ENCODE results near the gene NSRP1.

DNA sequence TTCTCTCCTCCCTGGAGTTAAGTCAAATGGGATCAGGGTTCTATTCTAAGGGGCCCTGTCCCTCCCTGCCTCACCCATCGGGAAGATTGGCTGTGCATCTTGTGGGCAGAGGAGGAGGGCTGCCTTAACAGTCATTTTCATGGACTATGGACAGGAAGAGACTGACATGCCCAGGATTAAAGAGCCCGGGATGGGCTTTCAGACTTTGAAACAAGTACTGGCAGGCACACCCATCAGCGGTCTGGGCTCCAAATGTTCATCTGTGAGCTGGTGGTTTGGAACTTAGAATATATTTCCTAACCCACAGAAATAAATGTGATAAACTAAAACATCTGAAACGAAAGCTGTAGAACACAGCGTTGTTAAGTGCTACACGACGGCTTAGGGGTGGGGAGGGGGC, 112.4 kb downstream of the NSRP1 start:
- TF ChIP-seq FOXA1 (IDR thresholded peaks at IDR 0.05) = no peak
- TF ChIP-seq, protein P1, sequence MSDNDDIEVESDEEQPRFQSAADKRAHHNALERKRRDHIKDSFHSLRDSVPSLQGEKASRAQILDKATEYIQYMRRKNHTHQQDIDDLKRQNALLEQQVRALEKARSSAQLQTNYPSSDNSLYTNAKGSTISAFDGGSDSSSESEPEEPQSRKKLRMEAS (IDR thresholded peaks at IDR 0.05) = no peak
- TF ChIP-seq, protein P2, sequence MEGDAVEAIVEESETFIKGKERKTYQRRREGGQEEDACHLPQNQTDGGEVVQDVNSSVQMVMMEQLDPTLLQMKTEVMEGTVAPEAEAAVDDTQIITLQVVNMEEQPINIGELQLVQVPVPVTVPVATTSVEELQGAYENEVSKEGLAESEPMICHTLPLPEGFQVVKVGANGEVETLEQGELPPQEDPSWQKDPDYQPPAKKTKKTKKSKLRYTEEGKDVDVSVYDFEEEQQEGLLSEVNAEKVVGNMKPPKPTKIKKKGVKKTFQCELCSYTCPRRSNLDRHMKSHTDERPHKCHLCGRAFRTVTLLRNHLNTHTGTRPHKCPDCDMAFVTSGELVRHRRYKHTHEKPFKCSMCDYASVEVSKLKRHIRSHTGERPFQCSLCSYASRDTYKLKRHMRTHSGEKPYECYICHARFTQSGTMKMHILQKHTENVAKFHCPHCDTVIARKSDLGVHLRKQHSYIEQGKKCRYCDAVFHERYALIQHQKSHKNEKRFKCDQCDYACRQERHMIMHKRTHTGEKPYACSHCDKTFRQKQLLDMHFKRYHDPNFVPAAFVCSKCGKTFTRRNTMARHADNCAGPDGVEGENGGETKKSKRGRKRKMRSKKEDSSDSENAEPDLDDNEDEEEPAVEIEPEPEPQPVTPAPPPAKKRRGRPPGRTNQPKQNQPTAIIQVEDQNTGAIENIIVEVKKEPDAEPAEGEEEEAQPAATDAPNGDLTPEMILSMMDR (IDR thresholded peaks at IDR 0.05; ENCODE audit: low read depth, low read length, missing input control) = no peak
- TF ChIP-seq, protein P3, sequence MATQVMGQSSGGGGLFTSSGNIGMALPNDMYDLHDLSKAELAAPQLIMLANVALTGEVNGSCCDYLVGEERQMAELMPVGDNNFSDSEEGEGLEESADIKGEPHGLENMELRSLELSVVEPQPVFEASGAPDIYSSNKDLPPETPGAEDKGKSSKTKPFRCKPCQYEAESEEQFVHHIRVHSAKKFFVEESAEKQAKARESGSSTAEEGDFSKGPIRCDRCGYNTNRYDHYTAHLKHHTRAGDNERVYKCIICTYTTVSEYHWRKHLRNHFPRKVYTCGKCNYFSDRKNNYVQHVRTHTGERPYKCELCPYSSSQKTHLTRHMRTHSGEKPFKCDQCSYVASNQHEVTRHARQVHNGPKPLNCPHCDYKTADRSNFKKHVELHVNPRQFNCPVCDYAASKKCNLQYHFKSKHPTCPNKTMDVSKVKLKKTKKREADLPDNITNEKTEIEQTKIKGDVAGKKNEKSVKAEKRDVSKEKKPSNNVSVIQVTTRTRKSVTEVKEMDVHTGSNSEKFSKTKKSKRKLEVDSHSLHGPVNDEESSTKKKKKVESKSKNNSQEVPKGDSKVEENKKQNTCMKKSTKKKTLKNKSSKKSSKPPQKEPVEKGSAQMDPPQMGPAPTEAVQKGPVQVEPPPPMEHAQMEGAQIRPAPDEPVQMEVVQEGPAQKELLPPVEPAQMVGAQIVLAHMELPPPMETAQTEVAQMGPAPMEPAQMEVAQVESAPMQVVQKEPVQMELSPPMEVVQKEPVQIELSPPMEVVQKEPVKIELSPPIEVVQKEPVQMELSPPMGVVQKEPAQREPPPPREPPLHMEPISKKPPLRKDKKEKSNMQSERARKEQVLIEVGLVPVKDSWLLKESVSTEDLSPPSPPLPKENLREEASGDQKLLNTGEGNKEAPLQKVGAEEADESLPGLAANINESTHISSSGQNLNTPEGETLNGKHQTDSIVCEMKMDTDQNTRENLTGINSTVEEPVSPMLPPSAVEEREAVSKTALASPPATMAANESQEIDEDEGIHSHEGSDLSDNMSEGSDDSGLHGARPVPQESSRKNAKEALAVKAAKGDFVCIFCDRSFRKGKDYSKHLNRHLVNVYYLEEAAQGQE (IDR thresholded peaks at IDR 0.05) = no peak
